H1 (cell line): Measurements from ENCODE around the gene CASK. TPM values are rescaled to one million over a fixed set of nuclear protein-coding genes. Genes with fewer than 3 reads are reported as not detected.

Source experiments
- CTCF ChIA-PET: fragments of 300-600 bp; sonication (Branson Sonifier 250); formaldehyde crosslinking; loops from one replicate; lab custom pipeline; 2021; ENCODE audit not compliant: partially characterized antibody; lab: Charles Lee
- POLR2A ChIA-PET: fragments of 300-600 bp; sonication (Branson Sonifier 250); formaldehyde crosslinking; loops from one replicate; lab custom pipeline; 2021; ENCODE audit warnings: inconsistent platforms; ENCODE audit not compliant: partially characterized antibody; lab: Charles Lee
- DNase-seq, 2 experiments: peaks; one replicate each; pipeline versions ENCODE4 v3.0.0 to v3.0.0-alpha.2; 2010 to 2022; ENCODE audit warnings: low spot score in 2 of 2, low read depth in 1 of 2, mixed read lengths in 1 of 2
- FAIRE-seq: peaks from 2 replicates; lab custom pipeline; 2011; peaks lifted over from hg19 to GRCh38; lab: Jason Lieb, UNC
- H2AFZ ChIP-seq: 2 replicates; pipeline ENCODE4 v1.8.1; 2012; ENCODE audit warnings: low read length, inconsistent platforms
- H2AK5ac ChIP-seq: 2 replicates; pipeline ENCODE4 v1.6.1; 2013; ENCODE audit warnings: low read depth, low read length
- H2BK120ac ChIP-seq: replicated peaks from 2 replicates; pipeline ENCODE3; 2013; ENCODE audit warnings: low read depth, low read length, inconsistent platforms
- H2BK12ac ChIP-seq: 2 replicates; pipeline ENCODE4 v1.6.1; 2013; ENCODE audit warnings: low read depth, low read length
- H2BK15ac ChIP-seq: 2 replicates; pipeline ENCODE4 v1.6.1; 2013; ENCODE audit warnings: low read length
- H2BK20ac ChIP-seq: 2 replicates; pipeline ENCODE4 v1.6.1; 2013; ENCODE audit warnings: low read length
- H2BK5ac ChIP-seq: 2 replicates; pipeline ENCODE4 v1.6.1; 2013; ENCODE audit warnings: low read depth, low read length
- H3K14ac ChIP-seq: 2 replicates; pipeline ENCODE4 v1.6.1; 2013; ENCODE audit warnings: inconsistent platforms; ENCODE audit not compliant: insufficient read length
- H3K18ac ChIP-seq: 2 replicates; pipeline ENCODE4 v1.6.1; 2013; ENCODE audit warnings: low read length; ENCODE audit errors: extremely low read depth
- H3K23ac ChIP-seq: 2 replicates; pipeline ENCODE4 v1.6.1; 2013; ENCODE audit warnings: inconsistent platforms; ENCODE audit not compliant: insufficient read length
- H3K23me2 ChIP-seq: 2 replicates; pipeline ENCODE4 v1.6.1; 2013; ENCODE audit warnings: low read depth, low read length
- H3K27ac ChIP-seq: 2 replicates; pipeline ENCODE4 v1.6.1; 2011; ENCODE audit warnings: low read depth, low read length, inconsistent platforms
- H3K27me3 ChIP-seq, 4 experiments: replicated peaks in 1 of 4; 1 replicate in 1 of 4; 2 replicates in 3 of 4; pipeline versions ENCODE4 v1.6.1 to v1.8.1; 2011 to 2013; ENCODE audit warnings: low read length in 3 of 4, mild to moderate bottlenecking in 3 of 4, inconsistent platforms in 2 of 4, mixed read lengths in 2 of 4, moderate library complexity in 1 of 4; ENCODE audit not compliant: control insufficient read depth in 3 of 4, insufficient read depth in 3 of 4; ENCODE audit errors: extremely low read depth in 1 of 4
- H3K36me3 ChIP-seq, 4 experiments: 2 replicates each; pipeline versions ENCODE4 v1.6.1 to v1.8.1; 2011 to 2013; ENCODE audit warnings: mild to moderate bottlenecking in 4 of 4, low read length in 3 of 4, moderate library complexity in 2 of 4, control low read depth in 1 of 4, inconsistent platforms in 1 of 4; ENCODE audit not compliant: insufficient read depth in 4 of 4, control insufficient read depth in 2 of 4
- H3K4ac ChIP-seq: replicated peaks from 2 replicates; pipeline ENCODE3; 2013; ENCODE audit warnings: low read length, low read depth, mixed read lengths, inconsistent platforms; ENCODE audit not compliant: insufficient read length
- H3K4me1 ChIP-seq, 4 experiments: replicated peaks in 1 of 4; 1 replicate in 1 of 4; 2 replicates in 3 of 4; pipeline versions ENCODE4 v1.6.1 to v1.8.1; 2011 to 2013; ENCODE audit warnings: low read length in 3 of 4, inconsistent platforms in 2 of 4, mixed read lengths in 1 of 4; ENCODE audit not compliant: insufficient read depth in 4 of 4, control insufficient read depth in 3 of 4
- H3K4me2 ChIP-seq, 2 experiments: 2 replicates each; pipeline versions ENCODE4 v1.6.1 to v1.8.1; 2011 to 2013; ENCODE audit warnings: low read depth in 2 of 2, low read length in 2 of 2, control low read depth in 1 of 2, inconsistent platforms in 1 of 2, mild to moderate bottlenecking in 1 of 2; ENCODE audit not compliant: insufficient read depth in 1 of 2
- H3K4me3 ChIP-seq, 4 experiments: fragments of 200-600, 300-600 bp in 1 of 4; sonication (generic), shearing (Covaris generic), sonication (Bioruptor Twin) in 1 of 4; 2 replicates each; pipeline versions ENCODE4 v1.5.1 to v1.8.1; 2011 to 2016; ENCODE audit warnings: low read length in 4 of 4, low read depth in 3 of 4, control low read depth in 2 of 4, inconsistent platforms in 2 of 4, mild to moderate bottlenecking in 2 of 4, mixed read lengths in 1 of 4, moderate library complexity in 1 of 4; ENCODE audit not compliant: insufficient read depth in 2 of 4; ENCODE audit errors: extremely low read depth in 1 of 4
- H3K56ac ChIP-seq: replicated peaks from 2 replicates; pipeline ENCODE3; 2013; ENCODE audit warnings: low read depth, mild to moderate bottlenecking, mixed read lengths, low read length, inconsistent platforms; ENCODE audit not compliant: insufficient read length
- H3K79me1 ChIP-seq: 2 replicates; pipeline ENCODE4 v1.6.1; 2013; ENCODE audit warnings: low read depth, low read length, control low read depth
- H3K79me2 ChIP-seq, 2 experiments: 2 replicates each; pipeline versions ENCODE4 v1.6.1 to v1.8.1; 2012 to 2013; ENCODE audit warnings: low read length in 2 of 2, mild to moderate bottlenecking in 2 of 2, inconsistent platforms in 1 of 2; ENCODE audit not compliant: insufficient read depth in 2 of 2, control insufficient read depth in 1 of 2
- H3K9ac ChIP-seq, 4 experiments: replicated peaks in 1 of 4; 1 replicate in 1 of 4; 2 replicates in 3 of 4; pipeline versions ENCODE4 v1.6.1 to v1.8.1; 2011 to 2013; ENCODE audit warnings: low read depth in 3 of 4, low read length in 3 of 4, control low read depth in 2 of 4, mild to moderate bottlenecking in 2 of 4, moderate library complexity in 2 of 4, inconsistent platforms in 1 of 4; ENCODE audit errors: extremely low read depth in 1 of 4
- H3K9me3 ChIP-seq, 2 experiments: 2 replicates each; pipeline versions ENCODE4 v1.6.1 to v1.8.1; 2012 to 2013; ENCODE audit warnings: mild to moderate bottlenecking in 2 of 2, moderate library complexity in 2 of 2, control low read depth in 1 of 2, inconsistent platforms in 1 of 2, low read depth in 1 of 2, low read length in 1 of 2, mixed read lengths in 1 of 2; ENCODE audit not compliant: insufficient read depth in 2 of 2
- H4K20me1 ChIP-seq, 2 experiments: replicated peaks in 1 of 2; 2 replicates each; pipeline versions ENCODE3 to v1.8.1; 2011 to 2013; ENCODE audit warnings: inconsistent platforms in 2 of 2, low read length in 2 of 2, mild to moderate bottlenecking in 1 of 2; ENCODE audit not compliant: insufficient read depth in 2 of 2, control insufficient read depth in 1 of 2
- H4K5ac ChIP-seq: 2 replicates; pipeline ENCODE4 v1.6.1; 2013; ENCODE audit warnings: low read length, low read depth, mixed read lengths, inconsistent platforms; ENCODE audit not compliant: insufficient read length
- H4K8ac ChIP-seq: 2 replicates; pipeline ENCODE4 v1.8.0; 2013; ENCODE audit warnings: mild to moderate bottlenecking, moderate library complexity, low read length, inconsistent platforms; ENCODE audit not compliant: insufficient read depth; ENCODE audit errors: extremely low read depth
- H4K91ac ChIP-seq: replicated peaks from 2 replicates; pipeline ENCODE3; 2013; ENCODE audit warnings: low read length, mixed read lengths, inconsistent platforms; ENCODE audit not compliant: insufficient read length
- ASH2L ChIP-seq: fragments of 200-600, 300-600 bp; sonication (generic); IDR thresholded peaks from one replicate; pipeline ENCODE4 v1.7.1; 2017; ENCODE audit warnings: low read length
- BACH1 ChIP-seq: IDR thresholded peaks from 2 replicates; pipeline ENCODE4 v1.6.1; 2012; ENCODE audit warnings: low read length, improper control_type of control experiment
- E2F6 ChIP-seq: IDR thresholded peaks from 2 replicates; pipeline ENCODE4 v1.6.1; 2012; ENCODE audit warnings: inconsistent platforms
- SIRT6 ChIP-seq: IDR thresholded peaks from one replicate; pipeline ENCODE4 v1.7.1; 2012; ENCODE audit warnings: low read length, inconsistent platforms
- TEAD4 ChIP-seq: IDR thresholded peaks from 2 replicates; pipeline ENCODE4 v1.6.1; 2012; ENCODE audit warnings: low read depth, low read length, inconsistent platforms, mixed read lengths
- WGBS, 2 experiments: shearing (Covaris generic) in 1 of 2; methylation state at CpG; one replicate each; pipeline versions ENCODE4 v1.1.6 to v1.1.7; 2013 to 2015; ENCODE audit warnings: low lambda C conversion rate in 2 of 2, mixed read lengths in 2 of 2, inconsistent platforms in 1 of 2, low coverage in 1 of 2, missing lambda C conversion rate in 1 of 2; ENCODE audit not compliant: insufficient replicate concordance in 2 of 2, insufficient coverage in 1 of 2, insufficient read length in 1 of 2; ENCODE audit errors: extremely low coverage in 1 of 2, missing lambda C conversion rate in 1 of 2; 5-methylcytosine and 5-hydroxymethylcytosine counted together
- polyA plus RNA-seq, 7 experiments: library from polyadenylated mRNA; depleted of rRNA in 3 of 7; stranded (reverse) in 5 of 7; unstranded in 2 of 7; fragments of >200 nt in 5 of 7; fragments of 200-250 nt in 2 of 7; gene quantifications; 1 replicate in 5 of 7; 2 replicates in 1 of 7; 4 replicates in 1 of 7; pipeline versions ENCODE4 v1.2.1 to v1.2.3, GENCODE V29; 2011 to 2013; ENCODE audit warnings: missing spikeins in 2 of 7, mixed read lengths in 2 of 7
- total RNA-seq: library from RNA; stranded (reverse); fragmentation: NEBNext Ultra II Directional; extraction: Animal tissue kit (Norgen Biotek cat#: 25700); gene quantifications from 2 replicates; pipeline ENCODE4 v1.2.1, GENCODE V29; 2021

The CASK gene
- total and polyA plus RNA-seq, 2 of the 8 experiments (the other 6 are each of a cell fraction or from before 2014, with no cell fraction given), result 21.6 to 55.1 TPM

- no peak for DNase-seq
- Histone ChIP-seq H3K9ac (no peak overlapping the region), H3K79me1 (0 out of 2 replicates have a peak, but pooled peaks cover 2% of the 10 kb centered on the region), H2BK15ac (no peak overlapping the region), H3K56ac (no peak overlapping the region), H3K23me2 (no peaks in the 10 kb centered on the region), H4K5ac (no peak overlapping the region), H2BK20ac (no peak overlapping the region), H2BK12ac (no peak overlapping the region), H3K4me2 (no peak overlapping the region), H3K27me3 (no peaks in the 10 kb centered on the region), H3K79me2 (peaks cover 0 to 65% of the 10 kb centered on the region in 2 experiments; a peak in 2 of 4 replicates), H3K14ac (no peak overlapping the region), H4K20me1 (no peaks in the 10 kb centered on the region), H2AK5ac (no peak overlapping the region), H4K8ac (no peak overlapping the region), H2AFZ (no peak overlapping the region), H3K9me3 (peaks cover 0 to 8% of the 10 kb centered on the region in 2 experiments; a peak in 2 of 4 replicates), H3K23ac (no peak overlapping the region), H3K4me3 (no peak overlapping the region), H3K4me1 (no peaks in the 10 kb centered on the region), H4K91ac (no peak overlapping the region), H3K18ac (no peak overlapping the region), H3K36me3 (no peaks in the 10 kb centered on the region), H3K4ac (no peak overlapping the region), H3K27ac (no peak overlapping the region), H2BK120ac (no peak overlapping the region), H2BK5ac (no peak overlapping the region)
- FAIRE-seq, result no peak
- POLR2A ChIA-PET, result no interaction called here
- 100% methylated on average over 1 of the region's 1 CpG; no CpG with 5 or more reads in 1 of the 2 experiments for WGBS, 2 experiments
- CTCF ChIA-PET, result no interaction called here
- TF ChIP-seq ASH2L (no peak), TEAD4 (no peak), E2F6 (no peak), SIRT6 (no peak), BACH1 (no peak)
These were observed 19.8 kb downstream of the CASK start for GRCh38 chrX:41903544-41903943.
